Endothelial cell (in vitro differentiated cells): ENCODE measurements around the gene TMEM234. TPM values are rescaled to one million over a fixed set of nuclear protein-coding genes. Genes with fewer than 3 reads are reported as not detected.

ENCODE experiments used
- DNase-seq: peaks from one replicate; pipeline ENCODE4 v3.0.0; 2021; ENCODE audit warnings: low spot score
- H3K27ac Mint-ChIP-seq: one replicate; pipeline ENCODE4 v1.8.0; 2021; ENCODE audit warnings: mixed read lengths, inconsistent platforms; ENCODE audit not compliant: unreplicated experiment
- H3K27me3 Mint-ChIP-seq: one replicate; pipeline ENCODE4 v1.8.0; 2021; ENCODE audit warnings: mild to moderate bottlenecking, moderate library complexity, mixed read lengths, inconsistent platforms; ENCODE audit not compliant: unreplicated experiment
- H3K36me3 Mint-ChIP-seq: one replicate; pipeline ENCODE4 v1.8.0; 2021; ENCODE audit warnings: mild to moderate bottlenecking, low read depth, mixed read lengths, inconsistent platforms; ENCODE audit not compliant: unreplicated experiment
- H3K4me1 Mint-ChIP-seq: one replicate; pipeline ENCODE4 v1.8.0; 2021; ENCODE audit warnings: mild to moderate bottlenecking, mixed read lengths, inconsistent platforms; ENCODE audit not compliant: unreplicated experiment
- H3K4me3 Mint-ChIP-seq: one replicate; pipeline ENCODE4 v1.8.0; 2021; ENCODE audit warnings: mild to moderate bottlenecking, mixed read lengths, inconsistent platforms; ENCODE audit not compliant: unreplicated experiment
- H3K9me3 Mint-ChIP-seq: one replicate; pipeline ENCODE4 v1.8.0; 2021; ENCODE audit warnings: mixed read lengths, inconsistent platforms; ENCODE audit not compliant: unreplicated experiment
- CTCF ChIP-seq: fragments of 200-600 bp; sonication (generic); IDR thresholded peaks from one replicate; pipeline ENCODE4 v1.5.0; 2021; ENCODE audit warnings: antibody characterized with exemption; ENCODE audit not compliant: unreplicated experiment
- total RNA-seq: library from RNA; stranded (reverse); fragmentation: NEBNext Ultra II Directional; extraction: Animal tissue kit (Norgen Biotek cat#: 25700); gene quantifications from one replicate; pipeline ENCODE4 v1.2.1, GENCODE V29; 2021; ENCODE audit not compliant: unreplicated experiment

TMEM234 gene
- total RNA-seq, 1 donor from 2014 or later = 23.2 TPM

GRCh38 chr1:32216566-32216965 is 5.6 kb downstream of the TMEM234 start:
- peaks cover 8% of the 10 kb centered on the region for H3K36me3 Mint-ChIP-seq
- H3K27ac Mint-ChIP-seq = peak overlapping the region; percentile 67
- H3K9me3 Mint-ChIP-seq = no peaks in the 10 kb centered on the region
- peaks cover 6% of the 10 kb centered on the region for H3K27me3 Mint-ChIP-seq
- TF ChIP-seq CTCF = no peak
- peaks cover 18% of the 10 kb centered on the region for H3K4me1 Mint-ChIP-seq
- no peak for DNase-seq
- no peak overlapping the region for H3K4me3 Mint-ChIP-seq

- Mint-ChIP-seq H3K4me3 (no peak overlapping the region), H3K4me1 (peaks cover 11% of the 10 kb centered on the region)
- peak; percentile 84 for DNase-seq
These were observed 6.3 kb downstream of the TMEM234 start for GRCh38 chr1:32215629-32216480.

GRCh38 chr1:32208891-32209328 is 13.2 kb downstream of the TMEM234 start, which contains the start of gene DCDC2B:
DCDC2B (plus strand) TSS chr1:32209089; CDS start chr1:32209094, 5 bp downstream.
- DNase-seq = no peak
- peaks cover 9% of the 10 kb centered on the region for H3K27me3 Mint-ChIP-seq
- no peak within 1 kb of the TSS for H3K4me3 Mint-ChIP-seq
- H3K27ac Mint-ChIP-seq = no peak within 1 kb of the TSS
- H3K9me3 Mint-ChIP-seq = no peaks in the 10 kb centered on the region
- peaks cover 7% of the 10 kb centered on the region for H3K4me1 Mint-ChIP-seq
- H3K36me3 Mint-ChIP-seq = no peaks in the 10 kb centered on the region
- no peak for TF ChIP-seq CTCF

More at GRCh38 chr1:32215629-32216480, 6.3 kb downstream of the TMEM234 start:
- H3K9me3 Mint-ChIP-seq = no peaks in the 10 kb centered on the region
- peak; percentile 44 for TF ChIP-seq CTCF
- H3K27me3 Mint-ChIP-seq = peaks cover 6% of the 10 kb centered on the region
- peaks cover 8% of the 10 kb centered on the region for H3K36me3 Mint-ChIP-seq
- peak overlapping the region; percentile 67 for H3K27ac Mint-ChIP-seq

- Mint-ChIP-seq H3K36me3 (no peaks in the 10 kb centered on the region), H3K27me3 (peaks cover 10% of the 10 kb centered on the region), H3K4me1 (peaks cover 7% of the 10 kb centered on the region), H3K27ac (no peak overlapping the region), H3K9me3 (no peaks in the 10 kb centered on the region), H3K4me3 (no peak overlapping the region)
- DNase-seq = no peak
- no peak for TF ChIP-seq CTCF
These were observed 13.7 kb downstream of the TMEM234 start for GRCh38 chr1:32208469-32208868.
